Stimulated activated memory B cell treated with anti-CD40 and anti-IgM and Interleukin-4, amounts not matched to agents 10 μg/mL and 1 μg/mL and 100 μg/mL, for 72 hours (primary cell): ENCODE data around the gene XPO6.
"Not testable (repeated sequence)": the region's sequence is repeated elsewhere in the genome, so short reads cannot be mapped to it uniquely, and the experiment has no call there.

Source experiments
- ATAC-seq: fragments of 150-1000 bp; cut with Tn5 transposase; 2 replicates; pipeline ENCODE4 v1.10.0; 2021
- H3K27ac Mint-ChIP-seq: one replicate; pipeline ENCODE4 v1.8.0; 2022; ENCODE audit warnings: mild to moderate bottlenecking, mixed read lengths
- H3K27me3 Mint-ChIP-seq: one replicate; pipeline ENCODE4 v1.8.0; 2022; ENCODE audit warnings: mixed read lengths
- H3K36me3 Mint-ChIP-seq: one replicate; pipeline ENCODE4 v1.8.0; 2022; ENCODE audit warnings: mixed read lengths
- H3K4me1 Mint-ChIP-seq: one replicate; pipeline ENCODE4 v1.8.0; 2022; ENCODE audit warnings: mixed read lengths
- H3K4me3 Mint-ChIP-seq: one replicate; pipeline ENCODE4 v1.8.0; 2022; ENCODE audit warnings: mild to moderate bottlenecking, moderate library complexity, mixed read lengths
- H3K9me3 Mint-ChIP-seq: one replicate; pipeline ENCODE4 v1.8.0; 2022; ENCODE audit warnings: mixed read lengths

The XPO6 gene

DNA sequence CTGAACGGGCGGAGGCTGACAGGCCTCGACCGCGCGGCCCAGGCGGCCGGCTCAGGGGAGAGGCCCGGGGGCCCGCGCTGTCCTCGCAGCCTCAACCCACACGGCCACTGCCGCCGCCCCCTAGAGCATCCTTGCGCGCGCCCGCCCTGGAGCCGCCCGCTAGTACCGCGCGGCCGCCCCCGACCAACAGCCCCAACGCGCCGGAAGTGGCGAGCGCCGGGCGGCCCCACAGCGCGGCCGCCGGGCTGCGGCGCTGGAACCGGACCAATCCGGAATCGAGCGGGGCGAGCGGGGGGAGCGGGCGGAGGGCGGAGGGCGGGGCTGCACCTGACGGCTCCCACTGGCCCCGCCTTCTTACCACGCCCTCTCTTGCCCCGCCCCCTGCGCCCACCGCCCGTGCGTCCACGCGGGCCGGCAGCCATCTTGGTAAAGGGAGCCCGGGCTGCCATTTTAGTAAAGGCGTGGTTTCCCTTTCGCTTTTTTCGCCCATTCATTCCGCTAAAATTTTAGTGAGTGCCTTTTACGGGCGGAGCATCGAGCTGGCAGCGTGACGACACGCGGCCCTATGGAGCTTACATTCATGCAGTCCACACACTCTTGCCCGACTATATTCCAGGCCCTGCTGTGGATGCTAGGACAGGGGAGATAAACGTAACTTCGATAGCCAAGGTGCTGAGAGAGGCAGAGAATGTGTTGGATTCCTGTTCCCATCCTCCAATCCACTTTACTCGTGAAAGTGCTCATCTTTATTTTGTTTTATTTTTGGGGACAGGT, at the start of gene XPO6:
XPO6 (minus strand) TSS at position 208 of the 774 bp plus-strand sequence. CDS start 597 bp downstream, outside the sequence.
- H3K9me3 Mint-ChIP-seq, result peaks cover 2% of the 10 kb centered on the region
- H3K4me3 Mint-ChIP-seq, result peak within 1 kb of the TSS; percentile 91
- peak within 1 kb of the TSS; percentile 93 for H3K27ac Mint-ChIP-seq
- H3K36me3 Mint-ChIP-seq, result peaks cover 18% of the 10 kb centered on the region
- H3K27me3 Mint-ChIP-seq, result no peaks in the 10 kb centered on the region
- peaks cover 38% of the 10 kb centered on the region for H3K4me1 Mint-ChIP-seq
- peak; percentile 94 for ATAC-seq

DNA sequence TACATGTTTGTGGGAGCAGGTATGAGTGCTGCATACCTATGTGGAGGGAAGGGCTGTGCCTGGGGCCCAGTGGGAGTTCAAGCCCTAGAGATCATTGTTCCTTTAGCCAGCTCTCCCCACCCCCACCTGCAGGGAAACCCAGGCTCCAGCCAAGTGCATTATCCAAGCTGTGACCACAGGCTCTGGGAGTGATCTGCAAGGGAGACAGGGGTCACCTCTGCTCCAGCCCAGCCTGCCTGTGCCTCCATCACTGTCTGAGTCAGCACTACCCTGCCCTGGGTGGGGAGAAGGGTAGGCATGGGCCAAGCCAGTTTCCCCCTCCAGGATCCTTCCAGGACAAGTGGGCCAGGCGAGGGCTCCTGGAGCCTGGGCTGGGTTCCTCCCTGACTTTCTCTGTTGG, 48.4 kb upstream of the XPO6 start:
- peaks cover 71% of the 10 kb centered on the region for H3K27me3 Mint-ChIP-seq
- no peaks in the 10 kb centered on the region for H3K36me3 Mint-ChIP-seq
- H3K4me3 Mint-ChIP-seq, result no peak overlapping the region
- H3K4me1 Mint-ChIP-seq, result no peaks in the 10 kb centered on the region
- ATAC-seq, result no peak
- H3K27ac Mint-ChIP-seq, result no peak overlapping the region
- no peaks in the 10 kb centered on the region for H3K9me3 Mint-ChIP-seq

DNA sequence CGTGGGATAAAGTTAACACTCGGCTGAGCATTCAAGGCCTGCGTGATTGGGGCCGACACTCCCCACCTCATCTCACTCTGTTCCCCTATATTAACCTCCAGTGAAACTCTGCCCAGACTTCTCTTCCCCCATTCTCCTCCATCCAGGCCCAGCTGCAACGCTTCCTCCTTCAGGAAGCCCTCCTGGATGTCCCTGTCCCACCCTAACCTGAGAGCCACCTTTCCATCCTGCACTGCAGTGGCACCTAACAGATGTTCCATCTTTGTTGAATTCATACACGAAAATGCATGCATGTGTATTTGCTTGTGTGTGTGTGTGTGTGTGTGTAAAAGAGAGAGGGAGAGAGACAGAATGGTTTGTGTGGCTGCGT, 48.0 kb upstream of the XPO6 start:
- ATAC-seq, result no peak
- Mint-ChIP-seq H3K27me3 (peaks cover 67% of the 10 kb centered on the region), H3K27ac (no peak overlapping the region), H3K4me1 (no peaks in the 10 kb centered on the region), H3K36me3 (no peaks in the 10 kb centered on the region), H3K4me3 (no peak overlapping the region), H3K9me3 (no peaks in the 10 kb centered on the region)

GRCh38 chr16:28259091-28259780, 47.5 kb upstream of the XPO6 start:
- peaks cover 62% of the 10 kb centered on the region for H3K27me3 Mint-ChIP-seq
- no peaks in the 10 kb centered on the region for H3K9me3 Mint-ChIP-seq
- H3K4me1 Mint-ChIP-seq, result no peaks in the 10 kb centered on the region
- H3K4me3 Mint-ChIP-seq, result no peak overlapping the region
- H3K36me3 Mint-ChIP-seq, result no peaks in the 10 kb centered on the region
- H3K27ac Mint-ChIP-seq, result no peak overlapping the region
- ATAC-seq, result no peak

DNA sequence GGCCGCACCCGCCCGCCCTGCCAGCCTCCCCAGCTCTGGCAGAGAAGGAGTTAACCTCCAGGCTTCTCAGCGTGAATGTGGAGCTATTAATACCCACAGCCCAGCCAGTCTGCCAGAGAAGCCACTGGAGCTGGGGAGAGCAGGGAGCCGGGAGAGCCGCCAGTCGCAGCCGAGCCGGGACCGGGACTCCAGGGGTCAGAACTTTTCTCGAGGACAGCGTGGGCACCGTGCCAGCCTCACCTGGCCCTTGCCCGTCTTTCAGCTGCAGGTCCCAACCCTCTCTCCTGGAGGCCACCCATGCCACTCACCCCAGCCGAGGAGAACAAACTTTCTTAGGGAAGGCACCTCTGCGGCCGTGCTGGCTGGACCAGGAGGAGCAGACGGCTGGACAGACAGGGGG, 46.8 kb upstream of the XPO6 start:
- Mint-ChIP-seq H3K4me1 (no peaks in the 10 kb centered on the region), H3K36me3 (no peaks in the 10 kb centered on the region), H3K27me3 (peaks cover 55% of the 10 kb centered on the region), H3K9me3 (no peaks in the 10 kb centered on the region), H3K4me3 (no peak overlapping the region), H3K27ac (no peak overlapping the region)
- ATAC-seq, result no peak

GRCh38 chr16:28257256-28257655, 45.5 kb upstream of the XPO6 start:
- H3K27me3 Mint-ChIP-seq, result peaks cover 57% of the 10 kb centered on the region
- H3K27ac Mint-ChIP-seq, result no peak overlapping the region
- H3K36me3 Mint-ChIP-seq, result no peaks in the 10 kb centered on the region
- H3K9me3 Mint-ChIP-seq, result peaks cover 6% of the 10 kb centered on the region
- H3K4me3 Mint-ChIP-seq, result no peak overlapping the region
- no peak for ATAC-seq
- H3K4me1 Mint-ChIP-seq, result no peaks in the 10 kb centered on the region

DNA sequence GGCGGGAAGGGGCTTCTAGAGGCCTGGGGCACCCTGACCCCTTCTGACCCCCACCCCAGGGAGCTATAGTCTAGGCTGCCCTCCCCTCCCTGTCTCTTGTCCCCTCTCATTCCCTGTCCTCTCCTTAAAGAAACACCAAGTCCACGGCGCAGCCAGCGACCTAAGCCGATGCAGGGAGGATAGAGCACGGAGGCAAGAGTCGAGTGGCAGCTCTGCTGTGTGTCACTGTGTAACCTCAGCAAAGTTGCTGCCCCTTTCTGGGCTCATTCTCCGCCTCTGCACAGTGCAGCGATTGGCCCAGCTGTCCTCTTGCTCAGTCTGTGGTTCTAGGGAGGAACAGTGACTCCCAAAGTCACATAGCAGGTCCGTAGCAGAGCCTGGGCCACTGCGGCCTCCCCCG, 44.1 kb upstream of the XPO6 start:
- peaks cover 50% of the 10 kb centered on the region for H3K27me3 Mint-ChIP-seq
- ATAC-seq, result no peak
- no peak overlapping the region for H3K4me3 Mint-ChIP-seq
- no peaks in the 10 kb centered on the region for H3K4me1 Mint-ChIP-seq
- H3K9me3 Mint-ChIP-seq, result peaks cover 7% of the 10 kb centered on the region
- no peaks in the 10 kb centered on the region for H3K36me3 Mint-ChIP-seq
- no peak overlapping the region for H3K27ac Mint-ChIP-seq

DNA sequence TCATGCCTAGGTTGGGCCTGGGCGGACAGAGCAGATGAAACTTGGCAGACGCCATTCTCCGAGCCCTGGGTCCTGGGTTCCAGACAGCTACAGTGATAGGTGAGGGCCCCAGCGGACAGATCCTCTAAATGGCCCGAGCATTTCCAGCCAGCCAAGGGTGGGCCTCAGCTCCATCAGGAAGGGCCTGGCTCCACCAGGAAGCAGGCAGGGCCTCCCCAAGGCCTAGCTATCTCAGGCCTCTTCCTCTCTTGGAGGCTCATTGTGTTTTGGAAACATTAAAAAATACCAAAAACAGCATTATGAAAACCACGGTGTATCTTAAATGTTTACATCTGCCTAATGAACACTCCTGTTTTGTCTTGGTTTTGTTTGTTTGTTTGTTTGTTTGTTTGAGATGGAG, 42.4 kb upstream of the XPO6 start:
- H3K9me3 Mint-ChIP-seq, result peaks cover 7% of the 10 kb centered on the region
- H3K27me3 Mint-ChIP-seq, result peaks cover 33% of the 10 kb centered on the region
- no peaks in the 10 kb centered on the region for H3K36me3 Mint-ChIP-seq
- ATAC-seq, result no peak
- H3K4me3 Mint-ChIP-seq, result no peak overlapping the region
- H3K4me1 Mint-ChIP-seq, result no peaks in the 10 kb centered on the region
- H3K27ac Mint-ChIP-seq, result no peak overlapping the region

DNA sequence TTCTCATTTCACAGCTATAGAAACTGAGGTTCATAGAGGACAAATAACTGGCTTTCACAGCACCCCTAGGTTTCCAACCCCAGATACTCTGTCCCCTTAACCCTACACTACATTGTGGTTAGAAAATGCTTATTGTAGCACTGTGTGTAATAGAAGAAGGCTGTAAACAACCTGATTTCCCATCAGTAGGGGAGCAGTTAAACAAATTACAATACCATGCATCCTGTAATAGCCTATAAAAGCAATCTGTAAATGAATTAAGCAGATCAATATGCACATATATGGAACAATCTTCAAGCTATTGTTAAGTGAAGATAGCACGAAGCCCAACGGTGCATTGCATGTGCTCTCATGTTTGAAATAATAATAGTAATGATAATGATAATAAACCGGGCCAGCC, 39.2 kb upstream of the XPO6 start:
- Mint-ChIP-seq H3K4me1 (no peaks in the 10 kb centered on the region), H3K27me3 (peaks cover 16% of the 10 kb centered on the region), H3K36me3 (no peaks in the 10 kb centered on the region), H3K4me3 (no peak overlapping the region), H3K9me3 (peaks cover 7% of the 10 kb centered on the region), H3K27ac (no peak overlapping the region)
- no peak for ATAC-seq

DNA sequence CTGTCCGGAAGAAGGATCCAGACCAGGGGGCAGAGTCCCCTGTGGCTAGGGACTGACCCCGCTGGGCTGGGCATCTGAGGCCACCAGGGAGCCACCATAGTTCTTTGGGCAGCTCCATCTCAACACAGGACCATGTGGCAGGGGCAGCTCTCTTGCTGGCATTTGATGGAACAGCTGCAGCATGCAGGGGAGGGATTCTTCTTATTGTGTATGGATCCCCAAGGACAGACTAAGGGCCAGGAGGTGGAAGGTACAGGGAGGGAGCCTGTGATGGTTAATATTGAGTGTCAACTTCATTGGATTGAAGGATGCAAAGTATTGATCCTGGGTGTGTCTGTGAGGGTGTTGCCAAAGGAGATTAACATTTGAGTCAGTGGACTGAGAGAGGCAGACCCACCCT, 37.7 kb upstream of the XPO6 start:
- not testable (repeated sequence) for H3K36me3 Mint-ChIP-seq, H3K9me3 Mint-ChIP-seq, H3K27ac Mint-ChIP-seq, H3K4me1 Mint-ChIP-seq, ATAC-seq, H3K4me3 Mint-ChIP-seq
- peaks cover 16% of the 10 kb centered on the region for H3K27me3 Mint-ChIP-seq

GRCh38 chr16:28241924-28242323, 30.2 kb upstream of the XPO6 start:
- Mint-ChIP-seq H3K4me3 (no peak overlapping the region), H3K36me3 (peaks cover 3% of the 10 kb centered on the region), H3K27ac (peak overlapping the region; percentile 7), H3K4me1 (peaks cover 22% of the 10 kb centered on the region), H3K27me3 (peaks cover 3% of the 10 kb centered on the region), H3K9me3 (peaks cover 2% of the 10 kb centered on the region)
- ATAC-seq, result no peak

DNA sequence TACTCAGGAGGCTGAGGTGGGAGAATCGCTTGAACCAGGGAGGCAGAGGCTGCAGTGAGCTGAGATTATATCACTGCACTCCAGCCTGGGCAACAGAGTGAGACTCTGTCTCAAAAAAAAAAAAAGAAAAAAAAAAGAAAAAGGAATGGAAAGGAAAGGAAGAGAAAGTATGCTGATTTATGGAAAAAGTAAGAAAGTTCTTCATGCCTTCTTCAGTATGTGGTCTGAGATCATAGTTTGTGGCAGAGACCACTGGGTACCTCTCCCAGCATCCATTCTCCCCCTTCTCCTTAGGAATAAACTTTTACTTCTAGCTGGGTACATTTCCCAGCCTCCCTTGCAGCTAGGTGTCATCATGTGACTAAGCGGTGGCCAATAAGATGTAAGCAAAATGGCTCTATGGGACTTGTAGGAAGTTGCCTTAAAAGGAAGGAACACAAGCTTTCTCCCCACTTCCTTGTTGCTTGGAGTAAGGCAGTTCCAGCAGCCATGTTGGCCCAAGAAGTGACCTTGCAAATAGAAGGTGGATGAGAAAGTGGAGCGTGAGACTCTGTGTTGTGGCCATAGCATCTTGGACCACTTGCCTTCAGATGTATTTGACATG, 26.1 kb upstream of the XPO6 start:
- Mint-ChIP-seq H3K4me1 (peaks cover 13% of the 10 kb centered on the region), H3K27me3 (peaks cover 9% of the 10 kb centered on the region), H3K36me3 (peaks cover 5% of the 10 kb centered on the region), H3K9me3 (peaks cover 4% of the 10 kb centered on the region), H3K4me3 (no peak overlapping the region), H3K27ac (no peak overlapping the region)
- ATAC-seq, result no peak

DNA sequence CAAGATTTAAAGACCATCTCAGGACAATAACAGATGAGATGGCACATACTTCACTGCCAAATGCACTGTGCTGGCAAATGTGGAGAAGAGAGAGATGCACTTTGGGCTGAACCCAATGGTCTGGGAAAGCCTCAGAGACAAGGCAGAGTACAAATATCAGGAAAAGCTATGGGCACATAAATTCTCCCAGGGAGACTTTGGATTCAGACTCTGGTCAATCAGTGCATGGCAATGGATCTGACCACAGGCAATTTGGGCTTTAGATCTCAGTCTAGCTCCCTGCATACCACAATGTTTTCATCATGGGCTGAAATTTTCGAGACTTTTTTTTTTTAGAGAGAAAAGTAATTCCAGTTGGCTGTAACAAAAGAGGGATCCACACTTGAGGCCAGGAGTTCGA, 20.0 kb upstream of the XPO6 start:
- Mint-ChIP-seq H3K36me3 (peaks cover under 1% of the 10 kb centered on the region), H3K4me3 (no peak overlapping the region), H3K27me3 (peaks cover 4% of the 10 kb centered on the region), H3K9me3 (peaks cover under 1% of the 10 kb centered on the region), H3K4me1 (no peaks in the 10 kb centered on the region), H3K27ac (no peak overlapping the region)
- no peak for ATAC-seq

GRCh38 chr16:28223909-28224308, 12.1 kb upstream of the XPO6 start:
- H3K27ac Mint-ChIP-seq, ATAC-seq, H3K4me3 Mint-ChIP-seq, H3K9me3 Mint-ChIP-seq, H3K36me3 Mint-ChIP-seq, H3K27me3 Mint-ChIP-seq, H3K4me1 Mint-ChIP-seq: not testable (repeated sequence)

- H3K4me3 Mint-ChIP-seq, H3K27me3 Mint-ChIP-seq, H3K36me3 Mint-ChIP-seq, H3K4me1 Mint-ChIP-seq, H3K27ac Mint-ChIP-seq, H3K9me3 Mint-ChIP-seq, ATAC-seq: not testable (repeated sequence)
Measured at GRCh38 chr16:28219777-28220176, 8.0 kb upstream of the XPO6 start.

- H3K4me1 Mint-ChIP-seq, result no peaks in the 10 kb centered on the region
- H3K27me3 Mint-ChIP-seq, result no peaks in the 10 kb centered on the region
- no peaks in the 10 kb centered on the region for H3K36me3 Mint-ChIP-seq
- no peaks in the 10 kb centered on the region for H3K9me3 Mint-ChIP-seq
- no peak overlapping the region for H3K4me3 Mint-ChIP-seq
- no peak overlapping the region for H3K27ac Mint-ChIP-seq
- no peak for ATAC-seq
Measured at GRCh38 chr16:28219282-28219681, 7.5 kb upstream of the XPO6 start.
